HEK293 (cell line): ENCODE data around the gene PRRT1.

ENCODE experiments used
- CTCF ChIA-PET: fragments of 350-600 bp; formaldehyde crosslinking; extraction: SDS; loops from one replicate; lab custom pipeline; 2021; ENCODE audit warnings: antibody characterized with exemption; lab: Yijun Ruan, JAX
- POLR2A ChIA-PET: fragments of 300-600 bp; formaldehyde crosslinking; extraction: SDS; loops from one replicate; lab custom pipeline; 2020; ENCODE audit warnings: antibody characterized with exemption, inconsistent platforms; lab: Yijun Ruan, JAX
- H3K27ac ChIP-seq: fragments of 200-500 bp; sonication (Bioruptor generic); 2 replicates; pipeline ENCODE4 v1.5.1; 2014; ENCODE audit warnings: low read depth, low read length, control low read depth, inconsistent platforms; ENCODE audit errors: extremely low read depth
- H3K36me3 ChIP-seq, 2 experiments: fragments of 200-500 bp in 1 of 2; sonication (Bioruptor generic) in 1 of 2; 1 replicate in 1 of 2; 2 replicates in 1 of 2; pipeline ENCODE4 v1.5.1; 2014 to 2017; ENCODE audit warnings: inconsistent platforms in 2 of 2, low read length in 2 of 2; ENCODE audit not compliant: control insufficient read depth in 2 of 2, insufficient read depth in 1 of 2
- H3K4me1 ChIP-seq: fragments of 200-500 bp; sonication (Bioruptor generic); 2 replicates; pipeline ENCODE4 v1.5.1; 2014; ENCODE audit warnings: mild to moderate bottlenecking, low read length, inconsistent platforms; ENCODE audit not compliant: control insufficient read depth, insufficient read depth
- H3K4me3 ChIP-seq: 2 replicates; pipeline ENCODE4 v1.5.1; 2011; ENCODE audit warnings: low read depth, mild to moderate bottlenecking, control low read depth, low read length, moderate library complexity
- H3K9me3 ChIP-seq: fragments of 200-500 bp; sonication (Bioruptor generic); 2 replicates; pipeline ENCODE4 v1.5.1; 2014; ENCODE audit warnings: low read depth, low read length, inconsistent platforms; ENCODE audit not compliant: control insufficient read depth, insufficient read depth
- KLF9 ChIP-seq: fragments of 450-650 bp; formaldehyde crosslinking; IDR thresholded peaks from 2 replicates; pipeline ENCODE4 v1.5.1; 2016; ENCODE audit warnings: missing biosample characterization, missing genetic modification characterization, low read depth
- MZF1 ChIP-seq: fragments of 450-650 bp; formaldehyde crosslinking; IDR thresholded peaks from 2 replicates; pipeline ENCODE4 v1.5.1; 2017; ENCODE audit warnings: missing biosample characterization, missing genetic modification characterization, borderline replicate concordance
- REPIN1 ChIP-seq: fragments of 450-650 bp; formaldehyde crosslinking; IDR thresholded peaks from 2 replicates; pipeline ENCODE4 v1.5.1; 2017; ENCODE audit warnings: missing biosample characterization, missing genetic modification characterization, low read depth
- SCRT2 ChIP-seq: fragments of 450-650 bp; formaldehyde crosslinking; IDR thresholded peaks from 2 replicates; pipeline ENCODE4 v1.5.1; 2016; ENCODE audit warnings: missing biosample characterization, missing genetic modification characterization
- ZNF121 ChIP-seq: fragments of 450-650 bp; formaldehyde crosslinking; IDR thresholded peaks from 2 replicates; pipeline ENCODE4 v1.5.1; 2016; ENCODE audit warnings: missing biosample characterization, missing genetic modification characterization
- ZNF16 ChIP-seq: fragments of 450-650 bp; formaldehyde crosslinking; IDR thresholded peaks from 2 replicates; pipeline ENCODE4 v1.5.1; 2016; ENCODE audit warnings: low read depth, missing biosample characterization, missing genetic modification characterization
- ZNF274 ChIP-seq, 2 experiments: fragments of 200-500 bp in 1 of 2; fragments of 450-650 bp in 1 of 2; sonication (Bioruptor generic) in 1 of 2; formaldehyde crosslinking in 1 of 2; IDR thresholded peaks; 2 replicates each; pipeline versions ENCODE4 v1.5.1 to v1.6.1; 2014 to 2016; ENCODE audit warnings: borderline replicate concordance in 1 of 2, inconsistent platforms in 1 of 2, low read length in 1 of 2, missing biosample characterization in 1 of 2, missing genetic modification characterization in 1 of 2
- ZNF354C ChIP-seq: fragments of 450-650 bp; formaldehyde crosslinking; IDR thresholded peaks from 2 replicates; pipeline ENCODE4 v1.5.1; 2016; ENCODE audit warnings: missing biosample characterization, missing genetic modification characterization, low read depth, borderline replicate concordance
- ZNF37A ChIP-seq: fragments of 450-650 bp; IDR thresholded peaks from 2 replicates; pipeline ENCODE4 v1.5.1; 2018; ENCODE audit warnings: missing biosample characterization, missing genetic modification characterization
- ZNF404 ChIP-seq: fragments of 450-650 bp; formaldehyde crosslinking; IDR thresholded peaks from 2 replicates; pipeline ENCODE4 v1.5.1; 2017; ENCODE audit warnings: missing biosample characterization, missing genetic modification characterization
- ZNF639 ChIP-seq: fragments of 450-650 bp; formaldehyde crosslinking; IDR thresholded peaks from 2 replicates; pipeline ENCODE4 v1.5.1; 2016; ENCODE audit warnings: missing biosample characterization, missing genetic modification characterization
- ZNF654 ChIP-seq: fragments of 450-650 bp; formaldehyde crosslinking; IDR thresholded peaks from 2 replicates; pipeline ENCODE4 v1.5.1; 2016; ENCODE audit warnings: low read depth, missing biosample characterization, missing genetic modification characterization
- ZNF76 ChIP-seq: fragments of 450-650 bp; formaldehyde crosslinking; IDR thresholded peaks from 2 replicates; pipeline ENCODE4; 2016; ENCODE audit warnings: low read depth, missing biosample characterization, missing genetic modification characterization, borderline replicate concordance
- TF ChIP-seq, protein P1 (sequence below): fragments of 450-650 bp; formaldehyde crosslinking; IDR thresholded peaks from 2 replicates; pipeline ENCODE4 v1.5.1; 2016; ENCODE audit warnings: missing biosample characterization, missing genetic modification characterization
- TF ChIP-seq, protein P2 (sequence below): fragments of 450-650 bp; formaldehyde crosslinking; IDR thresholded peaks from 2 replicates; pipeline ENCODE4 v1.5.1; 2016; ENCODE audit warnings: missing biosample characterization, missing genetic modification characterization
- TF ChIP-seq, protein P3 (sequence below): fragments of 450-650 bp; formaldehyde crosslinking; IDR thresholded peaks from 2 replicates; pipeline ENCODE4 v1.5.1; 2016; ENCODE audit warnings: missing biosample characterization, missing genetic modification characterization
- TF ChIP-seq, protein P4 (sequence below): sonication (generic); formaldehyde crosslinking; IDR thresholded peaks from 2 replicates; pipeline ENCODE4 v1.8.1; 2022; ENCODE audit warnings: mild to moderate bottlenecking, moderate library complexity, missing genetic modification reagents

The PRRT1 gene

GRCh38 chr6:32132110-32132509 is 19.6 kb downstream of the PRRT1 start:
- Histone ChIP-seq H3K36me3 (no peaks in the 10 kb centered on the region), H3K4me1 (peaks cover 13% of the 10 kb centered on the region), H3K4me3 (no peak overlapping the region), H3K9me3 (no peaks in the 10 kb centered on the region), H3K27ac (no peak overlapping the region)
- ChIA-PET POLR2A (interaction anchor here (2.8 kb wide), 1 partner anchor 14 kb away, joined by 26 read pairs; no protein-coding TSS in a partner anchor), CTCF (interaction anchor here (5.6 kb wide), 1 partner anchor 14 kb away, joined by 65 read pairs; no protein-coding TSS in a partner anchor)
- no peak for TF ChIP-seq ZNF37A (tag by site-specific recombination)
- no peak for TF ChIP-seq ZNF354C (tag by site-specific recombination)
- TF ChIP-seq ZNF76: no peak
- no peak for TF ChIP-seq REPIN1 (tag by site-specific recombination)
- TF ChIP-seq KLF9: no peak
- TF ChIP-seq ZNF639 (tag by site-specific recombination): no peak
- TF ChIP-seq, protein P1, sequence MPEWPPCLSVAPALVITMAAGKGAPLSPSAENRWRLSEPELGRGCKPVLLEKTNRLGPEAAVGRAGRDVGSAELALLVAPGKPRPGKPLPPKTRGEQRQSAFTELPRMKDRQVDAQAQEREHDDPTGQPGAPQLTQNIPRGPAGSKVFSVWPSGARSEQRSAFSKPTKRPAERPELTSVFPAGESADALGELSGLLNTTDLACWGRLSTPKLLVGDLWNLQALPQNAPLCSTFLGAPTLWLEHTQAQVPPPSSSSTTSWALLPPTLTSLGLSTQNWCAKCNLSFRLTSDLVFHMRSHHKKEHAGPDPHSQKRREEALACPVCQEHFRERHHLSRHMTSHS: no peak
- no peak for TF ChIP-seq SCRT2 (tag by site-specific recombination)
- no peak for TF ChIP-seq ZNF16 (tag by site-specific recombination)
- TF ChIP-seq MZF1 (tag by site-specific recombination): no peak
- TF ChIP-seq ZNF654 (tag by site-specific recombination): no peak
- no peak for TF ChIP-seq ZNF274 (IDR thresholded peaks at IDR 0.05; ENCODE audit: low read length)
- TF ChIP-seq ZNF274 (tag by site-specific recombination; IDR thresholded peaks at IDR 0.05; ENCODE audit: borderline replicate concordance): no peak
- TF ChIP-seq, protein P2, sequence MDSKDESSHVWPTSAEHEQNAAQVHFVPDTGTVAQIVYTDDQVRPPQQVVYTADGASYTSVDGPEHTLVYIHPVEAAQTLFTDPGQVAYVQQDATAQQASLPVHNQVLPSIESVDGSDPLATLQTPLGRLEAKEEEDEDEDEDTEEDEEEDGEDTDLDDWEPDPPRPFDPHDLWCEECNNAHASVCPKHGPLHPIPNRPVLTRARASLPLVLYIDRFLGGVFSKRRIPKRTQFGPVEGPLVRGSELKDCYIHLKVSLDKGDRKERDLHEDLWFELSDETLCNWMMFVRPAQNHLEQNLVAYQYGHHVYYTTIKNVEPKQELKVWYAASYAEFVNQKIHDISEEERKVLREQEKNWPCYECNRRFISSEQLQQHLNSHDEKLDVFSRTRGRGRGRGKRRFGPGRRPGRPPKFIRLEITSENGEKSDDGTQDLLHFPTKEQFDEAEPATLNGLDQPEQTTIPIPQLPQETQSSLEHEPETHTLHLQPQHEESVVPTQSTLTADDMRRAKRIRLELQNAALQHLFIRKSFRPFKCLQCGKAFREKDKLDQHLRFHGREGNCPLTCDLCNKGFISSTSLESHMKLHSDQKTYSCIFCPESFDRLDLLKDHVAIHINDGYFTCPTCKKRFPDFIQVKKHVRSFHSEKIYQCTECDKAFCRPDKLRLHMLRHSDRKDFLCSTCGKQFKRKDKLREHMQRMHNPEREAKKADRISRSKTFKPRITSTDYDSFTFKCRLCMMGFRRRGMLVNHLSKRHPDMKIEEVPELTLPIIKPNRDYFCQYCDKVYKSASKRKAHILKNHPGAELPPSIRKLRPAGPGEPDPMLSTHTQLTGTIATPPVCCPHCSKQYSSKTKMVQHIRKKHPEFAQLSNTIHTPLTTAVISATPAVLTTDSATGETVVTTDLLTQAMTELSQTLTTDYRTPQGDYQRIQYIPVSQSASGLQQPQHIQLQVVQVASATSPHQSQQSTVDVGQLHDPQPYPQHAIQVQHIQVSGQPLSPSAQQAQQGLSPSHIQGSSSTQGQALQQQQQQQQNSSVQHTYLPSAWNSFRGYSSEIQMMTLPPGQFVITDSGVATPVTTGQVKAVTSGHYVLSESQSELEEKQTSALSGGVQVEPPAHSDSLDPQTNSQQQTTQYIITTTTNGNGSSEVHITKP (tag by site-specific recombination): no peak
- no peak for TF ChIP-seq ZNF121
- TF ChIP-seq, protein P3, sequence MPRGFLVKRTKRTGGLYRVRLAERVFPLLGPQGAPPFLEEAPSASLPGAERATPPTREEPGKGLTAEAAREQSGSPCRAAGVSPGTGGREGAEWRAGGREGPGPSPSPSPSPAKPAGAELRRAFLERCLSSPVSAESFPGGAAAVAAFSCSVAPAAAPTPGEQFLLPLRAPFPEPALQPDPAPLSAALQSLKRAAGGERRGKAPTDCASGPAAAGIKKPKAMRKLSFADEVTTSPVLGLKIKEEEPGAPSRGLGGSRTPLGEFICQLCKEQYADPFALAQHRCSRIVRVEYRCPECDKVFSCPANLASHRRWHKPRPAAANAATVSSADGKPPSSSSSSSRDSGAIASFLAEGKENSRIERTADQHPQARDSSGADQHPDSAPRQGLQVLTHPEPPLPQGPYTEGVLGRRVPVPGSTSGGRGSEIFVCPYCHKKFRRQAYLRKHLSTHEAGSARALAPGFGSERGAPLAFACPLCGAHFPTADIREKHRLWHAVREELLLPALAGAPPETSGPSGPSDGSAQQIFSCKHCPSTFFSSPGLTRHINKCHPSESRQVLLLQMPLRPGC (tag by site-specific recombination): no peak
- no peak for TF ChIP-seq ZNF404 (tag by site-specific recombination)
- TF ChIP-seq, protein P4, sequence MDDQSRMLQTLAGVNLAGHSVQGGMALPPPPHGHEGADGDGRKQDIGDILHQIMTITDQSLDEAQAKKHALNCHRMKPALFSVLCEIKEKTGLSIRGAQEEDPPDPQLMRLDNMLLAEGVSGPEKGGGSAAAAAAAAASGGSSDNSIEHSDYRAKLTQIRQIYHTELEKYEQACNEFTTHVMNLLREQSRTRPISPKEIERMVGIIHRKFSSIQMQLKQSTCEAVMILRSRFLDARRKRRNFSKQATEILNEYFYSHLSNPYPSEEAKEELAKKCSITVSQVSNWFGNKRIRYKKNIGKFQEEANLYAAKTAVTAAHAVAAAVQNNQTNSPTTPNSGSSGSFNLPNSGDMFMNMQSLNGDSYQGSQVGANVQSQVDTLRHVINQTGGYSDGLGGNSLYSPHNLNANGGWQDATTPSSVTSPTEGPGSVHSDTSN (CRISPR knock-in tag): no peak
